Measurements from ENCODE around the gene CEBPA. TPM values are rescaled to one million over a fixed set of nuclear protein-coding genes. Genes with fewer than 3 reads are reported as not detected.

Gene CEBPA
- total RNA-seq, 4 donors from 2014 or later = 36.3 to 160 (median 89.2) TPM

DNA sequence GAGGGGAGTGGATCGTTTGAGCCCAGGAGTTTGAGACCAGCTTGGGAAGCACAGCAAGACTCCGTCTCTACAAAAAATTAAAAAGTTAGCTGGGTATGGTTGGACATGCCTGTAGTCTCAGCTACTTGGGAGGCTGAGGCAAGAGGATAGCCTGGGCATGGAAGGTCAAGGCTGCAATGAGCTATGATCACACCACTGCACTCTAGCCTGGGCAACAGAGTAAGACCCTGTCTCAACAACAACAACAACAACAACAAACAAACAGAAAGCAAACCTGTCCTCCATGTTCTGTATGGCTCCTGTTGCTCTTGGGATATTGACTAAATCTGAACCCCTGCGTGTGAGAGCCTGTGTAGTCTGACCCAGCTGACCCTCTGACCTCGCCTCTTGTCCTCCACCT is 14.9 kb downstream of the CEBPA start:
- no peak for DNase-seq
- Histone ChIP-seq H3K36me3 (no peaks in the 10 kb centered on the region), H3K4me1 (peaks cover 0 to 35% (median 10%) of the 10 kb centered on the region in 4 donors), H3K4me3 (no peak overlapping the region), H3K27ac (no peak overlapping the region), H3K27me3 (no peaks in the 10 kb centered on the region), H3K9me3 (peaks cover 0 to 12% (median 0%) of the 10 kb centered on the region in 4 donors)
- TF ChIP-seq, protein P1, sequence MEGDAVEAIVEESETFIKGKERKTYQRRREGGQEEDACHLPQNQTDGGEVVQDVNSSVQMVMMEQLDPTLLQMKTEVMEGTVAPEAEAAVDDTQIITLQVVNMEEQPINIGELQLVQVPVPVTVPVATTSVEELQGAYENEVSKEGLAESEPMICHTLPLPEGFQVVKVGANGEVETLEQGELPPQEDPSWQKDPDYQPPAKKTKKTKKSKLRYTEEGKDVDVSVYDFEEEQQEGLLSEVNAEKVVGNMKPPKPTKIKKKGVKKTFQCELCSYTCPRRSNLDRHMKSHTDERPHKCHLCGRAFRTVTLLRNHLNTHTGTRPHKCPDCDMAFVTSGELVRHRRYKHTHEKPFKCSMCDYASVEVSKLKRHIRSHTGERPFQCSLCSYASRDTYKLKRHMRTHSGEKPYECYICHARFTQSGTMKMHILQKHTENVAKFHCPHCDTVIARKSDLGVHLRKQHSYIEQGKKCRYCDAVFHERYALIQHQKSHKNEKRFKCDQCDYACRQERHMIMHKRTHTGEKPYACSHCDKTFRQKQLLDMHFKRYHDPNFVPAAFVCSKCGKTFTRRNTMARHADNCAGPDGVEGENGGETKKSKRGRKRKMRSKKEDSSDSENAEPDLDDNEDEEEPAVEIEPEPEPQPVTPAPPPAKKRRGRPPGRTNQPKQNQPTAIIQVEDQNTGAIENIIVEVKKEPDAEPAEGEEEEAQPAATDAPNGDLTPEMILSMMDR (IDR thresholded peaks at IDR 0.05) = no peak
- TF ChIP-seq POLR2A (IDR thresholded peaks at IDR 0.05) = no peak

DNA sequence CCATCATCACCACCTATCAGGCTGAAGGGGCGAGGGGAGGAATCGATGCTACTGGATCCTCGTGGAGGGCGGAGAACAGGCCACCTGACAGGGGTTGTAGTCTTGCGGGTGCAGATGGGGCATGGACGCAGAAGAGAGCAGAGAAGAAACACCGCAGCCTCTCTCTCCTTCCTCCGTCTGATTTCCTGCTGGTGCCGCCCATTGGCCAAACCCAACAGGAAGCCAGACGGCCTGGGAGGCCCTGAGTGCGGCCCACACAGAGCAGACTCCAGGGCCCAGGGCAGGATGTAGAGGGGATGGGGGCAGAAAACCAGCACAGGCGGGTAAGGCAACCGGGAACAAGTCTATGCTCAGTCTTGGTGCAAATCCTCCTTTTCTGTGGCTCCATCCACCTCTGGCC is 15.4 kb downstream of the CEBPA start:
- Histone ChIP-seq H3K27me3 (no peaks in the 10 kb centered on the region), H3K4me1 (peaks cover 0 to 29% (median 5%) of the 10 kb centered on the region in 4 donors), H3K9me3 (peaks cover 0 to 12% (median 0%) of the 10 kb centered on the region in 4 donors), H3K27ac (no peak overlapping the region), H3K36me3 (no peaks in the 10 kb centered on the region), H3K4me3 (no peak overlapping the region)
- DNase-seq = no peak
- TF ChIP-seq, protein P1 (IDR thresholded peaks at IDR 0.05) = no peak
- no peak for TF ChIP-seq POLR2A (IDR thresholded peaks at IDR 0.05)

- no peak for TF ChIP-seq POLR2A (IDR thresholded peaks at IDR 0.05)
- TF ChIP-seq, protein P1 (IDR thresholded peaks at IDR 0.05) = no peak
These were observed 16.9 kb downstream of the CEBPA start for GRCh38 chr19:33285441-33285927.

GRCh38 chr19:33284756-33285155 is 17.6 kb downstream of the CEBPA start:
- no peak for DNase-seq
- Histone ChIP-seq H3K4me1 (peaks cover 0 to 18% (median 0%) of the 10 kb centered on the region in 4 donors), H3K9me3 (peaks cover 0 to 12% (median 0%) of the 10 kb centered on the region in 4 donors), H3K27ac (no peak overlapping the region), H3K27me3 (no peaks in the 10 kb centered on the region), H3K36me3 (no peaks in the 10 kb centered on the region), H3K4me3 (no peak overlapping the region)
- TF ChIP-seq, protein P1 (IDR thresholded peaks at IDR 0.05) = no peak
- TF ChIP-seq POLR2A (IDR thresholded peaks at IDR 0.05) = no peak

More at GRCh38 chr19:33285441-33285927, 16.9 kb downstream of the CEBPA start:
- Histone ChIP-seq H3K4me1 (peaks cover 0 to 23% (median 0%) of the 10 kb centered on the region in 4 donors), H3K36me3 (no peaks in the 10 kb centered on the region), H3K9me3 (peaks cover 0 to 12% (median 0%) of the 10 kb centered on the region in 4 donors), H3K27ac (peak overlapping the region in 1 of 4 donors; percentile 55), H3K4me3 (no peak overlapping the region), H3K27me3 (no peaks in the 10 kb centered on the region)
- DNase-seq = no peak

- TF ChIP-seq POLR2A (IDR thresholded peaks at IDR 0.05) = no peak
- TF ChIP-seq, protein P1 (IDR thresholded peaks at IDR 0.05) = no peak
- no peak overlapping the region for H3K4me3 ChIP-seq
- DNase-seq = no peak
- peaks cover 0 to 18% (median 0%) of the 10 kb centered on the region in 4 donors for H3K4me1 ChIP-seq
- H3K27ac ChIP-seq = no peak overlapping the region
- no peaks in the 10 kb centered on the region for H3K36me3 ChIP-seq
- H3K27me3 ChIP-seq = no peaks in the 10 kb centered on the region
- H3K9me3 ChIP-seq = peaks cover 0 to 12% (median 0%) of the 10 kb centered on the region in 4 donors
These were observed 18.1 kb downstream of the CEBPA start for GRCh38 chr19:33284146-33284643.
